Pancreas (tissue), 10 donors: ENCODE measurements around the gene F2R. TPM values are rescaled to one million over a fixed set of nuclear protein-coding genes. Genes with fewer than 3 reads are reported as not detected.

Experiments
- ATAC-seq, 4 donors: fragments of 200-7000 bp; cut with Tn5 transposase; one replicate each; pipeline versions ENCODE4 v1.8.0 to v1.9.1; 2020; ENCODE audit warnings: mild to moderate bottlenecking in 4 of 4, moderate library complexity in 4 of 4
- DNase-seq, 6 donors: peaks; one replicate each; pipeline ENCODE4 v3.0.0-alpha.2; 2020
- FAIRE-seq: peaks from 2 replicates; lab custom pipeline; 2012; peaks lifted over from hg19 to GRCh38; lab: Jason Lieb, UNC
- H3K27ac ChIP-seq, 4 donors: fragments of 200-600 bp; sonication (generic); 1 replicate in 3 of 4; 2 replicates in 1 of 4; pipeline versions ENCODE4 v1.5.0 to v1.8.0; 2020
- H3K27me3 ChIP-seq, 4 donors: fragments of 200-600 bp; one replicate each; pipeline ENCODE4 v1.8.0; 2021
- H3K36me3 ChIP-seq, 3 donors: fragments of 200-600 bp; sonication (generic) in 1 of 3; one replicate each; pipeline versions ENCODE4 v1.5.0 to v1.8.0; 2020 to 2021
- H3K4me1 ChIP-seq, 3 donors: fragments of 200-600 bp; one replicate each; pipeline ENCODE4 v1.8.0; 2021
- H3K4me3 ChIP-seq, 4 donors: fragments of 200-600 bp; sonication (generic) in 2 of 4; one replicate each; pipeline versions ENCODE4 v1.5.0 to v1.8.0; 2020 to 2021
- H3K9me3 ChIP-seq, 4 donors: fragments of 200-600 bp; one replicate each; pipeline ENCODE4 v1.8.0; 2021
- WGBS, 2 donors: extraction: QIAGEN DNeasy Blood & Tissue Kit; methylation state at CpG; one replicate each; pipeline ENCODE4 v1.1.7; 2013; 5-methylcytosine and 5-hydroxymethylcytosine counted together
- intact Hi-C, 3 donors: fragments of 100-400 bp; cut with DNase I; formaldehyde crosslinking; loops; one replicate each; pipeline versions ENCODE4 v1.11.1 to v1.14.2; 2022
- polyA plus RNA-seq, 2 donors: library from polyadenylated mRNA; stranded (reverse); fragments of 200-250 nt; gene quantifications; one replicate each; pipeline ENCODE4 v1.2.3, GENCODE V29; 2013
- total RNA-seq, 6 donors: library from RNA; stranded (reverse); fragmentation: NEBNext Ultra II Directional in 4 of 6; extraction: Animal tissue kit (Norgen Biotek cat#: 25700) in 4 of 6; gene quantifications; one replicate each; pipeline versions ENCODE4 v1.2.1 to v1.2.4, GENCODE V29; 2021 to 2023
- TF ChIP-seq, protein P1 (sequence below), 4 donors: fragments of 200-600 bp; sonication (generic) in 3 of 4; IDR thresholded peaks; one replicate each; pipeline versions ENCODE4 v1.5.0 to v1.8.0; 2021; ENCODE audit warnings: antibody characterized with exemption in 4 of 4
- donor health status: healthy with polysubstance abuse.
- donor health status: DM: no; HTN: no; CAD: no; lungs with moderate emphysema.
- donor health status: DM: no; HTN: no; CAD: no.
- donor health status: control.
- donor health status: control.
- donor health status: Bipolar disorder and iron deficiency.
- donor health status: DM: yes; HTN: yes; CAD: no.
- donor health status: DM: no; HTN: no; CAD: no.
- donor health status: DM: no; HTN: no; CAD: no.
- donor health status: DM: yes; HTN: yes; CAD: no.

Gene F2R
- total and polyA plus RNA-seq, 8 donors: 0.38 to 15.0 (median 1.7) TPM

DNA sequence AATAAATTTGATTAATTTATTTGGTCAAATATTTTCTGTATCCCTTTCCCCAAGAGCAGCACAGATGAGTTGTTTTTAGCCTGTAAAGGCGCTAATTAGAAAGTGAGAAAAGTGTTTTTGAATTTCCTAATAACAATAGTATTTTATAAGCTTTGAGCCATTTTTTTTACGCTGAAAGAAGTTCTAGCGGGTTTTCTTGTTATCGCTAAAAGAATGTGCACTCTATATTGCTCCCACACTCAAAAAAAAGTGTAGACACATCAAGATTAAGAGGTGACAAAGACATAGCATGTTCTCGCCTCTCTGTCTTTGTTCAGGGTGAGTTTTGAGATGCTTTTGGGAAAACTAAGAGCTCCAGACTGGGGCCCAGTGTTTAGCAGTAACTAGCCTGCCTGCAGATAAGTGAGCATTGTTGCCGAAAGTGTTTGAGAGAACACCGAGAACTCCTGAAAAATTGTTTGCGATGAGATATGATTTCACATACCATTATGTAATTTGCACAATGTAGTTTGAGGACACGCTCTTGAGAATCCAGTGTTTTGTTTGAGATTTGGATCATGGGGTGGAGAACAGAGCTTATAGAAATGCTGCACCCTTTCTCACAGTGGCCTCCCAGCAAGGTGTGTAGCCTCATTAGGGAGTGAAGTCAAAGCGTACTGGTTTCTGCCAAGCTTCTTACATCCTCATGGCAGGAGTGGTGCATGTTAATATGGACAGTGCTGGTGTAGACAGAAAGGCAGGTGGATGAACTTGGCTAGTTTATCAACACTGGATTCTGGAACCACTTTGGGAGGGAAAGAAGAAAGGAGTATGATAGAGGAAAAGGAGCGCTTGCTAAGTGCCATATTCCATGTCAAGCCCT, 1.5 kb downstream of the F2R start:
- H3K4me3 ChIP-seq: peak overlapping the region in 2 of 4 donors; percentile 47 to 63
- intact Hi-C loops: no loop called here
- no peak for ATAC-seq

DNA sequence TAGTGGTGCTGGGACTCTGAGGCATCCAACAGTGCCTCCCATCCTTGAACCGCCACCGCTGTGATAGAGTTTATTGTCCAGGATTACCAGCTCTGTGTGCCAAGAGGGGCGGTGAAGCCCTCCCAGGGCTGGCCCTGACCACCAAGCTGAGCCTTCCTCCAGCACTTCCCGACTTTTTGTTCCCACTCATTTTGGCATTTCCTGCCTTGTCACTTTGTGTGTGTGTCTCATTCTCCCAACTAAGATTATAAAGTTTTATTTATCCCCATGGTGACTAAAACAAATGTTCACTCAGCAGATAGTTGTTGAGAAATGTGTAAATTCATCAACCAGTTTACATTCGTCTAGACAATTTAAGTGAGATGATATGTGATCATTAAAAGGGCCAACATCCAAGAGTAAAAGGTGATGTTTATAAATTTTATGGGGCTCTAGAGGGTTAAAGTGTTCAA, 2.5 kb downstream of the F2R start:
- no peaks in the 10 kb centered on the region for H3K4me1 ChIP-seq
- no peak overlapping the region for H3K27ac ChIP-seq
- H3K36me3 ChIP-seq: no peaks in the 10 kb centered on the region
- H3K9me3 ChIP-seq: no peaks in the 10 kb centered on the region
- no peak overlapping the region for H3K4me3 ChIP-seq
- intact Hi-C loops: no loop called here
- WGBS, 2 donors: 85% methylated on average over 5 of the region's 5 CpGs
- H3K27me3 ChIP-seq: no peaks in the 10 kb centered on the region
- TF ChIP-seq, protein P1, sequence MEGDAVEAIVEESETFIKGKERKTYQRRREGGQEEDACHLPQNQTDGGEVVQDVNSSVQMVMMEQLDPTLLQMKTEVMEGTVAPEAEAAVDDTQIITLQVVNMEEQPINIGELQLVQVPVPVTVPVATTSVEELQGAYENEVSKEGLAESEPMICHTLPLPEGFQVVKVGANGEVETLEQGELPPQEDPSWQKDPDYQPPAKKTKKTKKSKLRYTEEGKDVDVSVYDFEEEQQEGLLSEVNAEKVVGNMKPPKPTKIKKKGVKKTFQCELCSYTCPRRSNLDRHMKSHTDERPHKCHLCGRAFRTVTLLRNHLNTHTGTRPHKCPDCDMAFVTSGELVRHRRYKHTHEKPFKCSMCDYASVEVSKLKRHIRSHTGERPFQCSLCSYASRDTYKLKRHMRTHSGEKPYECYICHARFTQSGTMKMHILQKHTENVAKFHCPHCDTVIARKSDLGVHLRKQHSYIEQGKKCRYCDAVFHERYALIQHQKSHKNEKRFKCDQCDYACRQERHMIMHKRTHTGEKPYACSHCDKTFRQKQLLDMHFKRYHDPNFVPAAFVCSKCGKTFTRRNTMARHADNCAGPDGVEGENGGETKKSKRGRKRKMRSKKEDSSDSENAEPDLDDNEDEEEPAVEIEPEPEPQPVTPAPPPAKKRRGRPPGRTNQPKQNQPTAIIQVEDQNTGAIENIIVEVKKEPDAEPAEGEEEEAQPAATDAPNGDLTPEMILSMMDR (IDR thresholded peaks at IDR 0.05): no peak
- DNase-seq (no peak), FAIRE-seq (no peak), ATAC-seq (no peak)

More for the DNA sequence above, 1.5 kb downstream of the F2R start:
- DNase-seq (no peak), FAIRE-seq (no peak)
- Histone ChIP-seq H3K27me3 (no peaks in the 10 kb centered on the region), H3K27ac (no peak overlapping the region), H3K9me3 (no peaks in the 10 kb centered on the region), H3K4me1 (no peaks in the 10 kb centered on the region), H3K36me3 (no peaks in the 10 kb centered on the region)
- TF ChIP-seq, protein P1 (IDR thresholded peaks at IDR 0.05): no peak
- 85 to 91% methylated on average over 11 of the region's 11 CpGs for WGBS, 2 donors

DNA sequence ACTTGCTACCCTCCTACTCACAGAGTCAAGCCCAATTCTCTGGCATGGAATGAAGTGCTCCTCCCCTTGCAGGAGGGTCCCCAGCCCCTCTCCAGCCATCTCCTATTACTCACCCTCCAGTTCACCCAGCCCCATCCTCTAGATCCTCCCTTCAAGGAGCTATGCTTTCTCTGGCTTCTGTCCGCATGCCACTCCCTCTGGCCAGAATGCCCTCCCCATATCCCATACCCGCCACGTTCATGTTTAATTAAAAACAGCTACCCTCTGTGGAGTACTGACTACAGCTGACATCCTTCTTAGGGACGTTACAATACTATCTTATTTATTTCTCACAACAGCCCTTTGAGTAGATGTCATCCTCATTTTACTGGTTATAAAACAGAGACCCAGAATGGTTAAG, 3.0 kb downstream of the F2R start:
- DNase-seq: no peak
- intact Hi-C loops: no loop called here
- no peaks in the 10 kb centered on the region for H3K27me3 ChIP-seq
- 83 to 90% methylated on average over 4 of the region's 4 CpGs for WGBS, 2 donors
- no peaks in the 10 kb centered on the region for H3K9me3 ChIP-seq
- no peaks in the 10 kb centered on the region for H3K36me3 ChIP-seq
- TF ChIP-seq, protein P1 (IDR thresholded peaks at IDR 0.05): no peak
- H3K4me1 ChIP-seq: no peaks in the 10 kb centered on the region
- ATAC-seq: no peak
- no peak overlapping the region for H3K4me3 ChIP-seq
- H3K27ac ChIP-seq: no peak overlapping the region
- no peak for FAIRE-seq

DNA sequence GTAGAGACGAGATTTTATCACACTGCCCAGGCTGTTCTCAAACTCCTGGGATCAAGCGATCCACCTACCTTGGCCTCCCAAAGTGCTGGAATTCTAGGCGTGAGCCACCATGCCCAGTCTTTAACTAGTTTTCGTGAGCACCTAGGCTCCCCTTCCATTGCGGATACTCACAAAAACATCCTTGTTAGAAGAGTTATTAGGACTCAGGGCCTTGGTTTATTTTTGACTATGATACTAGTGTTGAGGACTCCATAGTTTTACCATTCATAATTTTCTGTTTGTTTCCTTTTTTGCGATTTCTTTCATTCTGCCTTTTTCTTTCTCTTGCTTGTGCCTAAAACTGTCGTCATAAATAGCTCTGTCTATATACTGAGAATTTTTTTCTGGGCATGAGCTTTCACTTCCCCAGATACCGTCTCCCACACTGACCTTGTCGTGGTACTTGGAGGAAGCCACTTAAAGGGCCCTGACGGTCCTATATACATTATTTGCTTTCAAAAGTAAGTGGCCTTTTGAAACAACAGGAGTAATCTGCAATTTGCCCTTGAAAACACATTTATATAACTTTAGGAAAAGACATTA, 5.2 kb downstream of the F2R start:
- WGBS, 2 donors: 66 to 73% methylated on average over 10 of the region's 10 CpGs

More for the DNA sequence above, 5.2 kb downstream of the F2R start:
- ATAC-seq: peak in 1 of 4 donors; percentile 37
- H3K27me3 ChIP-seq: no peaks in the 10 kb centered on the region
- intact Hi-C loops: no loop called here
- H3K27ac ChIP-seq: no peak overlapping the region
- no peak overlapping the region for H3K4me3 ChIP-seq
- no peaks in the 10 kb centered on the region for H3K4me1 ChIP-seq
- no peak for FAIRE-seq
- no peaks in the 10 kb centered on the region for H3K9me3 ChIP-seq
- TF ChIP-seq, protein P1 (IDR thresholded peaks at IDR 0.05): no peak
- DNase-seq: no peak
- no peaks in the 10 kb centered on the region for H3K36me3 ChIP-seq
